ENCODE results near the gene PSME4.
A peak's percentile ranks its signal among the peaks of the same experiment; 100 is the strongest.
"Not testable (repeated sequence)": the region's sequence is repeated elsewhere in the genome, so short reads cannot be mapped to it uniquely, and the experiment has no call there.

PSME4 gene

GRCh38 chr2:53969968-53970723, 647 bp downstream of the PSME4 start:
- DNase-seq, result peak; percentile 42 to 51
- H3K27me3 Mint-ChIP-seq, result no peaks in the 10 kb centered on the region
- peak overlapping the region; percentile 96 to 98 for H3K27ac Mint-ChIP-seq
- peak; percentile 61 for ATAC-seq
- no peaks in the 10 kb centered on the region for H3K9me3 Mint-ChIP-seq
- H3K4me3 Mint-ChIP-seq, result peak overlapping the region; percentile 94 to 96
- H3K4me1 Mint-ChIP-seq, result peaks cover 57% of the 10 kb centered on the region

- ATAC-seq, result peak; percentile 34
- Mint-ChIP-seq H3K27me3 (no peaks in the 10 kb centered on the region), H3K27ac (peak overlapping the region; percentile 96 to 98), H3K9me3 (no peaks in the 10 kb centered on the region), H3K4me1 (peaks cover 64% of the 10 kb centered on the region), H3K4me3 (peak overlapping the region; percentile 94 to 96)
- no peak for DNase-seq
Observed at GRCh38 chr2:53969285-53969967, 1.4 kb downstream of the PSME4 start.

- Mint-ChIP-seq H3K4me3 (peak overlapping the region in 1 of 2 donors; percentile 36), H3K27me3 (no peaks in the 10 kb centered on the region), H3K4me1 (peaks cover 87% of the 10 kb centered on the region), H3K9me3 (no peaks in the 10 kb centered on the region), H3K27ac (peak overlapping the region in 1 of 2 donors; percentile 16)
- DNase-seq, result no peak
- no peak for ATAC-seq
Observed at GRCh38 chr2:53964987-53965687, 5.7 kb downstream of the PSME4 start.

- peak overlapping the region; percentile 52 to 55 for H3K4me3 Mint-ChIP-seq
Observed at GRCh38 chr2:53964257-53964952, 6.4 kb downstream of the PSME4 start.

GRCh38 chr2:53961478-53962216, 9.1 kb downstream of the PSME4 start:
- DNase-seq, H3K4me3 Mint-ChIP-seq, ATAC-seq, H3K27ac Mint-ChIP-seq, H3K27me3 Mint-ChIP-seq, H3K9me3 Mint-ChIP-seq: not testable (repeated sequence)
- peaks cover 69% of the 10 kb centered on the region for H3K4me1 Mint-ChIP-seq

More at GRCh38 chr2:53964257-53964952, 6.4 kb downstream of the PSME4 start:
- H3K27ac Mint-ChIP-seq, result no peak overlapping the region
- DNase-seq (peak; percentile 21 to 42), ATAC-seq (peak; percentile 90)
- H3K9me3 Mint-ChIP-seq, result no peaks in the 10 kb centered on the region
- H3K4me1 Mint-ChIP-seq, result peaks cover 86% of the 10 kb centered on the region
- H3K27me3 Mint-ChIP-seq, result no peaks in the 10 kb centered on the region

- H3K9me3 Mint-ChIP-seq, result no peaks in the 10 kb centered on the region
- H3K4me3 Mint-ChIP-seq, result no peak overlapping the region
- no peak for ATAC-seq
- no peak for DNase-seq
- peaks cover 62% of the 10 kb centered on the region for H3K4me1 Mint-ChIP-seq
- no peak overlapping the region for H3K27ac Mint-ChIP-seq
- no peaks in the 10 kb centered on the region for H3K27me3 Mint-ChIP-seq
Observed at GRCh38 chr2:53960476-53960875, 10.3 kb downstream of the PSME4 start.

GRCh38 chr2:53958443-53958842, 12.3 kb downstream of the PSME4 start:
- no peaks in the 10 kb centered on the region for H3K9me3 Mint-ChIP-seq
- peaks cover 45% of the 10 kb centered on the region for H3K4me1 Mint-ChIP-seq
- H3K27ac Mint-ChIP-seq, result no peak overlapping the region
- DNase-seq (no peak), ATAC-seq (no peak)
- H3K4me3 Mint-ChIP-seq, result no peak overlapping the region
- no peaks in the 10 kb centered on the region for H3K27me3 Mint-ChIP-seq

- no peak overlapping the region for H3K27ac Mint-ChIP-seq
- ATAC-seq (no peak), DNase-seq (no peak)
- no peak overlapping the region for H3K4me3 Mint-ChIP-seq
- H3K27me3 Mint-ChIP-seq, result no peaks in the 10 kb centered on the region
- H3K9me3 Mint-ChIP-seq, result no peaks in the 10 kb centered on the region
- H3K4me1 Mint-ChIP-seq, result peaks cover 11% of the 10 kb centered on the region
Observed at GRCh38 chr2:53952519-53952918, 18.3 kb downstream of the PSME4 start.

GRCh38 chr2:53949457-53949856, 21.3 kb downstream of the PSME4 start:
- H3K4me3 Mint-ChIP-seq, result no peak overlapping the region

GRCh38 chr2:53945538-53945937, 25.3 kb downstream of the PSME4 start:
- ATAC-seq (no peak), DNase-seq (no peak)
- Mint-ChIP-seq H3K4me1 (peaks cover 16% of the 10 kb centered on the region), H3K9me3 (no peaks in the 10 kb centered on the region), H3K27ac (peak overlapping the region in 1 of 2 donors; percentile 16), H3K27me3 (no peaks in the 10 kb centered on the region), H3K4me3 (no peak overlapping the region)

More at GRCh38 chr2:53949457-53949856, 21.3 kb downstream of the PSME4 start:
- Mint-ChIP-seq H3K27me3 (no peaks in the 10 kb centered on the region), H3K4me1 (peaks cover 16% of the 10 kb centered on the region), H3K27ac (no peak overlapping the region), H3K9me3 (no peaks in the 10 kb centered on the region)
- DNase-seq (no peak), ATAC-seq (peak; percentile 74)

GRCh38 chr2:53944542-53944941, 26.3 kb downstream of the PSME4 start:
- peaks cover 10% of the 10 kb centered on the region for H3K4me1 Mint-ChIP-seq
- no peaks in the 10 kb centered on the region for H3K9me3 Mint-ChIP-seq
- ATAC-seq (no peak), DNase-seq (no peak)
- H3K4me3 Mint-ChIP-seq, result no peak overlapping the region
- no peaks in the 10 kb centered on the region for H3K27me3 Mint-ChIP-seq
- no peak overlapping the region for H3K27ac Mint-ChIP-seq

GRCh38 chr2:53942280-53942679, 28.5 kb downstream of the PSME4 start:
- ATAC-seq, result no peak
- no peak overlapping the region for H3K27ac Mint-ChIP-seq
- H3K4me3 Mint-ChIP-seq, result no peak overlapping the region

GRCh38 chr2:53941749-53942148, 29.0 kb downstream of the PSME4 start:
- Mint-ChIP-seq H3K27me3 (no peaks in the 10 kb centered on the region), H3K4me3 (no peak overlapping the region), H3K27ac (no peak overlapping the region), H3K9me3 (no peaks in the 10 kb centered on the region), H3K4me1 (peaks cover 6% of the 10 kb centered on the region)
- no peak for ATAC-seq
- no peak for DNase-seq

More at GRCh38 chr2:53942280-53942679, 28.5 kb downstream of the PSME4 start:
- Mint-ChIP-seq H3K27me3 (no peaks in the 10 kb centered on the region), H3K9me3 (no peaks in the 10 kb centered on the region), H3K4me1 (peaks cover 6% of the 10 kb centered on the region)
- no peak for DNase-seq

- no peak for DNase-seq
- ATAC-seq, result no peak
- no peak overlapping the region for H3K4me3 Mint-ChIP-seq
- H3K27me3 Mint-ChIP-seq, result no peaks in the 10 kb centered on the region
- no peaks in the 10 kb centered on the region for H3K4me1 Mint-ChIP-seq
- H3K9me3 Mint-ChIP-seq, result no peaks in the 10 kb centered on the region
- no peak overlapping the region for H3K27ac Mint-ChIP-seq
Observed at GRCh38 chr2:53939656-53940055, 31.1 kb downstream of the PSME4 start.

- Mint-ChIP-seq H3K4me3 (no peak overlapping the region), H3K27ac (no peak overlapping the region), H3K27me3 (no peaks in the 10 kb centered on the region), H3K4me1 (no peaks in the 10 kb centered on the region), H3K9me3 (no peaks in the 10 kb centered on the region)
- no peak for ATAC-seq
- no peak for DNase-seq
Observed at GRCh38 chr2:53938904-53939303, 31.9 kb downstream of the PSME4 start.

All from stimulated activated naive CD8-positive, alpha-beta T cell treated with anti-CD3 and anti-CD28 coated beads, Interleukin-15, amount 100 ng/mL, for 72 hours (primary cell).